CD4-positive, CD25-positive, alpha-beta regulatory T cell (primary cell): ENCODE results near the gene MEF2A. TPM values are rescaled to one million over a fixed set of nuclear protein-coding genes. Genes with fewer than 3 reads are reported as not detected.

Experiments used
- ATAC-seq, 2 donors: fragments of 150-1000 bp; cut with Tn5 transposase; one replicate each; pipeline ENCODE4 v1.10.0; 2021; ENCODE audit warnings: low read depth in 2 of 2, moderate number of reproducible peaks in 2 of 2, moderate library complexity in 1 of 2
- DNase-seq, 3 donors: peaks; one replicate each; pipeline versions ENCODE4 v3.0.0 to v3.0.0-alpha.2; 2012 to 2022; ENCODE audit warnings: mixed read lengths in 1 of 3
- H3K27ac ChIP-seq: one replicate; pipeline ENCODE4 v1.7.0; 2013; ENCODE audit warnings: mild to moderate bottlenecking, low read length; ENCODE audit not compliant: insufficient read depth, poor library complexity, severe bottlenecking
- H3K27me3 ChIP-seq: one replicate; pipeline ENCODE4 v1.7.0; 2013; ENCODE audit warnings: low read length; ENCODE audit not compliant: control insufficient read depth, insufficient read depth
- H3K36me3 ChIP-seq: one replicate; pipeline ENCODE4 v1.7.0; 2013; ENCODE audit warnings: mild to moderate bottlenecking, low read length, moderate library complexity; ENCODE audit not compliant: control insufficient read depth, insufficient read depth
- H3K4me1 ChIP-seq: 2 replicates; pipeline ENCODE4 v1.7.0; 2013; ENCODE audit warnings: mild to moderate bottlenecking, low read length; ENCODE audit not compliant: insufficient read depth, control insufficient read depth, poor library complexity, severe bottlenecking
- H3K4me3 ChIP-seq: one replicate; pipeline ENCODE4 v1.7.0; 2013; ENCODE audit warnings: low read depth, mild to moderate bottlenecking, low read length, moderate library complexity
- H3K9me3 ChIP-seq, 2 experiments: 1 replicate in 1 of 2; 2 replicates in 1 of 2; pipeline ENCODE4 v1.7.0; 2013; ENCODE audit warnings: low read length in 2 of 2, mild to moderate bottlenecking in 1 of 2, moderate library complexity in 1 of 2; ENCODE audit not compliant: control insufficient read depth in 2 of 2
- H3K27ac Mint-ChIP-seq, 3 donors: one replicate each; pipeline ENCODE4 v1.8.0; 2020 to 2022; ENCODE audit warnings: mild to moderate bottlenecking in 3 of 3, mixed read lengths in 3 of 3, moderate library complexity in 2 of 3
- H3K27me3 Mint-ChIP-seq: one replicate; pipeline ENCODE4 v1.8.0; 2022; ENCODE audit warnings: mild to moderate bottlenecking, mixed read lengths
- H3K36me3 Mint-ChIP-seq: one replicate; pipeline ENCODE4 v1.8.0; 2020; ENCODE audit warnings: mixed read lengths
- H3K4me1 Mint-ChIP-seq, 4 donors: one replicate each; pipeline ENCODE4 v1.8.0; 2020 to 2022; ENCODE audit warnings: mixed read lengths in 4 of 4, mild to moderate bottlenecking in 1 of 4
- H3K4me3 Mint-ChIP-seq, 4 donors: one replicate each; pipeline ENCODE4 v1.8.0; 2020 to 2022; ENCODE audit warnings: mild to moderate bottlenecking in 4 of 4, mixed read lengths in 4 of 4, moderate library complexity in 3 of 4
- H3K9me3 Mint-ChIP-seq, 7 donors: one replicate each; pipeline ENCODE4 v1.8.0; 2020 to 2022; ENCODE audit warnings: mixed read lengths in 7 of 7, mild to moderate bottlenecking in 3 of 7, moderate library complexity in 2 of 7
- polyA plus RNA-seq, 4 donors: library from polyadenylated mRNA; unstranded; fragments of 300-500 nt; fragmentation: Illumina TruSeq; gene quantifications; one replicate each; pipeline ENCODE4 v1.2.3, GENCODE V29; 2021
- total RNA-seq: library from RNA; stranded (reverse); gene quantifications from one replicate; pipeline ENCODE4 v1.2.3, GENCODE V29; 2022

MEF2A gene
- total and polyA plus RNA-seq, 5 donors from 2014 or later: 7.2 to 24.2 (median 10.3) TPM

DNA sequence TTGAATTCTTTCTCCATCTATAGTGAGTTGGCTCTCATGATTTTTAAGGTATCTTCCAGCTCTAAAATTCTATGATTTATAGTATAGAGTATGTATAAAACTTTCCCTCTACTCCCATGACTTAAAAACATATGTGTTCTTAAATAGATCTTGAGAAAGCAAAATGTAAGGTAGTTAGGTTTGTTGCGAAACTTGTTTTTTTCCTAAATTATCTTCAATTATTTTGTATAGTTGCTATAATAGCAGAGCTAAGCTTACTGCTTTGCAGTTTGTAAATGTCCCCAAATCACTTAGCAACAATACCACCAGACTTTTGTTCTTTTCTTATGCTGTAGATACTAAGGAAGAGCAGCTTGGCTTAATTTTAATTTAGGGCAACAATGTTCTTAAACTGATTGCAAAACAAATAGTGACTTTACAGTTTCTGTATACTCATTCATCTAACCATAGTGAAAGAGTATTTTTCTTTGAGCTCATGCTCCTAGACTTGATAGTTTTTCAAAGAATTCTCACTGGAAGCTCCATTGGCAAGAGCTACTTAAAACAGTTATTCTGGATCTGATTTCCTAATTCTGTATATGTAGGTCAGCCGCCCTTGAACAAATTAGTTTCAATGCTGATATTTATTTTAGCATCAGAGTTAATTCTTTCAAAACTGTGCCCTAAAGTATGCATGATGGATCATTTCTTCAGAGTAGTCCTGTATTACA lies 106.3 kb downstream of the MEF2A start:
- H3K4me1 Mint-ChIP-seq: peaks cover 0 to 4% (median 0%) of the 10 kb centered on the region in 4 donors
- no peaks in the 10 kb centered on the region for H3K27me3 Mint-ChIP-seq
- Histone ChIP-seq H3K4me3 (no peak overlapping the region), H3K27ac (no peak overlapping the region), H3K9me3 (no peaks in the 10 kb centered on the region), H3K4me1 (no peaks in the 10 kb centered on the region), H3K27me3 (no peaks in the 10 kb centered on the region), H3K36me3 (peaks cover 25% of the 10 kb centered on the region)
- no peak overlapping the region for H3K27ac Mint-ChIP-seq
- peaks cover 22% of the 10 kb centered on the region for H3K36me3 Mint-ChIP-seq
- H3K9me3 Mint-ChIP-seq: no peaks in the 10 kb centered on the region
- ATAC-seq (no peak), DNase-seq (no peak)
- H3K4me3 Mint-ChIP-seq: no peak overlapping the region

DNA sequence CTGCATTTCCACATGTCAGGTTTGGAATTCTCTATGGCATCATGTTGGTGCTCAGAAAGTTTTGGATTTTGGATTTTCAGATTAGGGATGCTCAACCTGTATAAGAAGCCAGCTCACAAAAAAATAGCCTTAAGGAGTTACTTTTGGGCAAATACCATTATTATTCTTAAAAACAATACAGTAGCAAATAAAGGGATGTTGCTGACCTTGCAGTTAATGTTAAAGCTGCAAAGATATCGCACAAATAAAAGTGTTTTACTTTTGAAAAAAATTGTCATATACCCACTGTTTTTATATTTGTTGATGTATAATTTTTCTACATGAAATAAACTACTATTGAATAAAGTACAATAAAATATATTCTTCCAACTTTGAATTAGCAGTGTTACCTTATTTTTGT lies 107.3 kb downstream of the MEF2A start:
- no peak overlapping the region for H3K4me3 ChIP-seq
- Mint-ChIP-seq H3K9me3 (no peaks in the 10 kb centered on the region), H3K4me1 (peaks cover 0 to 4% (median 0%) of the 10 kb centered on the region in 4 donors), H3K4me3 (no peak overlapping the region), H3K27ac (no peak overlapping the region), H3K27me3 (no peaks in the 10 kb centered on the region), H3K36me3 (peaks cover 30% of the 10 kb centered on the region)
- no peaks in the 10 kb centered on the region for H3K4me1 ChIP-seq
- ATAC-seq: no peak
- no peak for DNase-seq
- H3K36me3 ChIP-seq: peaks cover 29% of the 10 kb centered on the region
- no peaks in the 10 kb centered on the region for H3K9me3 ChIP-seq
- no peaks in the 10 kb centered on the region for H3K27me3 ChIP-seq
- no peak overlapping the region for H3K27ac ChIP-seq

DNA sequence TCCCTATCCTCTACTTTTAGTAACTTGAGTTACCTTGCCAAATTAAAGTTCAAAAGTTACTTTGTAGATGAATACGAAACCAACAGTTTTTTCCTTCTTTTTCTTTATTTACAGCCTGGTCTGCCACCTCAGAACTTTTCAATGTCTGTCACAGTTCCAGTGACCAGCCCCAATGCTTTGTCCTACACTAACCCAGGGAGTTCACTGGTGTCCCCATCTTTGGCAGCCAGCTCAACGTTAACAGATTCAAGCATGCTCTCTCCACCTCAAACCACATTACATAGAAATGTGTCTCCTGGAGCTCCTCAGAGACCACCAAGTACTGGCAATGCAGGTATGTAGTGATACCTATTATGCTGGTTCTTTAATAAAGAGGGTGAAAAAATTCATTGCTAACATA lies 108.5 kb downstream of the MEF2A start:
- H3K27ac ChIP-seq: no peak overlapping the region
- DNase-seq (no peak), ATAC-seq (no peak)
- Mint-ChIP-seq H3K27me3 (no peaks in the 10 kb centered on the region), H3K27ac (no peak overlapping the region), H3K4me3 (no peak overlapping the region), H3K9me3 (peaks cover 0 to 1% (median 0%) of the 10 kb centered on the region in 7 donors), H3K36me3 (peaks cover 41% of the 10 kb centered on the region), H3K4me1 (peaks cover 0 to 2% (median 0%) of the 10 kb centered on the region in 4 donors)
- H3K36me3 ChIP-seq: peaks cover 39% of the 10 kb centered on the region
- no peaks in the 10 kb centered on the region for H3K27me3 ChIP-seq
- H3K4me3 ChIP-seq: no peak overlapping the region
- no peaks in the 10 kb centered on the region for H3K9me3 ChIP-seq
- no peaks in the 10 kb centered on the region for H3K4me1 ChIP-seq

DNA sequence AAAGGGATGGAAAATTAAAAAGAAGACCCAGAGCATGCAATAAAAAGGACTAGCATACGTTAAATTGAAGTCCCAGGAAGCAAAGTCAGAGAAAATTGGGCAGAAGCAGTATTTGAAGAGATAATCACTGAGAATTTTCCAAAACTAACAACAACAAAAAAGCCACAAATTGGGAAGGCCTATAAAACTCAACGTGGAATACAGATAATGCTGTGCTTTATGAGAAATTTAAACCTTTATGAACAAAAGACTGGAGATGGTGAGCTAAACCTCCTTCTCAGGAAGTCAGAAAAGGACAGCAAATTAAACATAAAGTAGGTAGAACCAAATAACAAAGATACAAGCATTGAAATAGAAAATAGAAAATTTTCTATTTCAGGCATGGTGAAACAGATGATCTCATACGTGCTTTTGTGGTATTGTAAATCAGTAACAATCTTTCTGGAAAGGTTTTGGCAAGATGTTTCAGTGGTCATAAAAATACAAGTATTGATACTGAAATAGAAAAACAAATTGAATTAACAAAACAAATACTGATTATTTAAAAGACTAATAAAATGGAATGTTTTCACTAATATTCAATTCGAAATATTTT lies 111.9 kb downstream of the MEF2A start:
- Histone ChIP-seq H3K4me3 (no peak overlapping the region), H3K9me3 (no peaks in the 10 kb centered on the region), H3K27me3 (no peaks in the 10 kb centered on the region), H3K27ac (no peak overlapping the region), H3K36me3 (peaks cover 35% of the 10 kb centered on the region), H3K4me1 (peaks cover 3% of the 10 kb centered on the region)
- peaks cover 0 to 1% (median 0%) of the 10 kb centered on the region in 7 donors for H3K9me3 Mint-ChIP-seq
- H3K4me1 Mint-ChIP-seq: peaks cover 13 to 17% (median 16%) of the 10 kb centered on the region in 4 donors
- peaks cover 36% of the 10 kb centered on the region for H3K36me3 Mint-ChIP-seq
- H3K4me3 Mint-ChIP-seq: no peak overlapping the region
- H3K27ac Mint-ChIP-seq: no peak overlapping the region
- DNase-seq: no peak
- no peak for ATAC-seq
- H3K27me3 Mint-ChIP-seq: no peaks in the 10 kb centered on the region

DNA sequence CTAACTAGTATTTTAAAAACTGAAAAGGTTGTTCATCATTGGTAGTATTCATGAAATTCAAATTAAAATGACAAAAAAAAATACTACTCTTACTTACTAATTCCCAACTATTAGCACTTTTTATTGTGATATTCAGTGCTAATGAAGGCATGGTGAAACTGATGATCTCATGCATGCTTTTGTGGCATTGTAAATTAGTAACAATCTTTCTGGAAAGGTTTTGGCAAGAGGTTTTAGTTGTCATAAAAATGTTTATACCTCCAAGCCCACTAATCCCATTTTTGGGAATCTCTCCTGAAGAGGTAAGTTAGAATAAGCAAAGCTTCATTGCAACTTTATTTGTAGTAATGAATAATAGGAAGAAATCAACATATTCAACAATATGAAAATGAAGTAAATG lies 114.5 kb downstream of the MEF2A start:
- H3K4me3 Mint-ChIP-seq: no peak overlapping the region
- H3K4me3 ChIP-seq: no peak overlapping the region
- H3K27me3 ChIP-seq: no peaks in the 10 kb centered on the region
- peaks cover 40% of the 10 kb centered on the region for H3K36me3 Mint-ChIP-seq
- H3K27me3 Mint-ChIP-seq: no peaks in the 10 kb centered on the region
- H3K27ac ChIP-seq: no peak overlapping the region
- peaks cover 21 to 37% (median 27%) of the 10 kb centered on the region in 4 donors for H3K4me1 Mint-ChIP-seq
- peaks cover 0 to 9% (median 0%) of the 10 kb centered on the region in 7 donors for H3K9me3 Mint-ChIP-seq
- H3K27ac Mint-ChIP-seq: peak overlapping the region in 2 of 3 donors; percentile 60 to 63
- DNase-seq (no peak), ATAC-seq (no peak)
- peaks cover 25% of the 10 kb centered on the region for H3K36me3 ChIP-seq
- H3K4me1 ChIP-seq: peaks cover 12% of the 10 kb centered on the region
- H3K9me3 ChIP-seq: no peaks in the 10 kb centered on the region

DNA sequence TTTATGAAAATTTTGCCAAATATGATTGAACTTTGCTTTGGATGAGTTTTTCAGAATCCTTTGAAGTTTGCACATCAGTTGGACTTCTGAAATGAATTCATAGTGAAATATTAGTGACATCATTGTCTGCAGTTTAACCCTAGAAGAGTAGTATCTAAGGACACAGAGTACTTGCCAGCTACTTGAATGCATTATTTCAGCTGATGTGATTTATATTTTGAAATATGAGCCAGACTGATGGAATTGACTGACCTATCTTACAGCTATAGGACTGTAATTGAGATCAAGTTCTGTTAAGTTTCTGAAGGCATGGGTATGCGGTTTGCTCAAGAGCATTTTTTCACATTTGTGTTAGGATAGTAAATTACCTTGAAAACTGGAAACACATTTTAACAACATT lies 116.2 kb downstream of the MEF2A start:
- Histone ChIP-seq H3K4me3 (no peak overlapping the region), H3K27ac (no peak overlapping the region), H3K9me3 (peaks cover 0 to 7% of the 10 kb centered on the region in 2 experiments), H3K36me3 (peaks cover 14% of the 10 kb centered on the region), H3K27me3 (no peaks in the 10 kb centered on the region), H3K4me1 (peaks cover 12% of the 10 kb centered on the region)
- ATAC-seq: no peak
- no peaks in the 10 kb centered on the region for H3K27me3 Mint-ChIP-seq
- H3K9me3 Mint-ChIP-seq: peaks cover 0 to 18% (median 2%) of the 10 kb centered on the region in 7 donors
- DNase-seq: no peak
- H3K4me3 Mint-ChIP-seq: no peak overlapping the region
- H3K4me1 Mint-ChIP-seq: peaks cover 21 to 37% (median 28%) of the 10 kb centered on the region in 4 donors
- H3K36me3 Mint-ChIP-seq: peaks cover 42% of the 10 kb centered on the region
- H3K27ac Mint-ChIP-seq: peak overlapping the region; percentile 24 to 70 (median 64)

DNA sequence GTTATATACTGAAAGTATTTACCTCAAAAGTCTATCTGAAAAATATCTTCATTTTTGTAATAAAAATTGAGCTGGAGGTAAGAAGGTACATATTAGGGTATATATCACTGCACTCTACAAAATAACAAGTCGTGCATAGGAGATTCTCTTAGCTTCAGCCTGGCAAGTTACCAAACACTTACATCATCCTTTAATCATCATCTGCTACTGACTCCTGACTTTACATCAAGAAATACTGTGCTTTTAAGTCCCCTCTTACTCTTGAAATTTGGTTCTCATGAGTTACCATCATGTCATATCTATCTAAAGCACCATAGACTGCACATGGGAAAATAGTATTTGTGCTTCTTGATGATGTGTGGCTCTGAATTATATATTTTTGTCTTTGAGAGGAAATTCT lies 116.7 kb downstream of the MEF2A start:
- DNase-seq (peak in 1 of 3 donors; percentile 29), ATAC-seq (peak in 1 of 2 donors; percentile 6)
- Mint-ChIP-seq H3K4me3 (no peak overlapping the region), H3K27ac (peak overlapping the region; percentile 64 to 78 (median 70)), H3K4me1 (peaks cover 22 to 37% (median 28%) of the 10 kb centered on the region in 4 donors), H3K27me3 (no peaks in the 10 kb centered on the region), H3K9me3 (peaks cover 0 to 18% (median 2%) of the 10 kb centered on the region in 7 donors), H3K36me3 (peaks cover 38% of the 10 kb centered on the region)
- Histone ChIP-seq H3K4me3 (no peak overlapping the region), H3K36me3 (peaks cover 18% of the 10 kb centered on the region), H3K4me1 (peaks cover 12% of the 10 kb centered on the region), H3K27me3 (no peaks in the 10 kb centered on the region), H3K9me3 (peaks cover 0 to 7% of the 10 kb centered on the region in 2 experiments), H3K27ac (peak overlapping the region; percentile 35)
